B cell (primary cell): ENCODE measurements around the gene ETV3L. TPM values are rescaled to one million over a fixed set of nuclear protein-coding genes. Genes with fewer than 3 reads are reported as not detected.
"Not testable (repeated sequence)": the region's sequence is repeated elsewhere in the genome, so short reads cannot be mapped to it uniquely, and the experiment has no call there.

Experiments used
- ATAC-seq: fragments of 200-7000 bp; cut with Tn5 transposase; one replicate; pipeline ENCODE4 v1.10.0; 2021; ENCODE audit warnings: low read depth, mild to moderate bottlenecking, moderate number of reproducible peaks, moderate library complexity
- CTCF ChIA-PET: fragments of 350-600 bp; sonication (Branson Sonifier 250); formaldehyde crosslinking; loops from one replicate; lab custom pipeline; 2021; ENCODE audit warnings: antibody characterized with exemption, inconsistent platforms; lab: Charles Lee
- POLR2A ChIA-PET: fragments of 350-600 bp; sonication (Branson Sonifier 250); formaldehyde crosslinking; loops from one replicate; lab custom pipeline; 2021; ENCODE audit warnings: antibody characterized with exemption; lab: Charles Lee
- DNase-seq: peaks from one replicate; pipeline ENCODE4 v3.0.0; 2013
- H2AFZ ChIP-seq: 2 replicates; pipeline ENCODE4 v1.6.1; 2012; ENCODE audit warnings: mild to moderate bottlenecking, low read depth, low read length; ENCODE audit not compliant: insufficient read depth, poor library complexity, severe bottlenecking
- H3K27ac ChIP-seq, 2 donors: 1 replicate in 1 of 2; 2 replicates in 1 of 2; pipeline ENCODE4 v1.5.1; 2012 to 2013; ENCODE audit warnings: low read length in 2 of 2, mild to moderate bottlenecking in 2 of 2, moderate library complexity in 1 of 2
- H3K27me3 ChIP-seq, 4 experiments: fragments of 200-600 bp in 1 of 4; sonication (generic) in 1 of 4; replicated peaks in 1 of 4; 1 replicate in 2 of 4; 2 replicates in 2 of 4; pipeline versions ENCODE4 v1.6.1 to v1.7.0; 2013 to 2016; ENCODE audit warnings: low read length in 3 of 4, mild to moderate bottlenecking in 2 of 4, mixed read lengths in 1 of 4, moderate library complexity in 1 of 4; ENCODE audit not compliant: insufficient read depth in 4 of 4, control insufficient read depth in 3 of 4; ENCODE audit errors: control extremely low read depth in 1 of 4
- H3K36me3 ChIP-seq, 2 experiments: replicated peaks in 1 of 2; 1 replicate in 1 of 2; 2 replicates in 1 of 2; pipeline versions ENCODE4 v1.6.1 to v1.7.1; 2013; ENCODE audit warnings: low read length in 1 of 2; ENCODE audit not compliant: insufficient read depth in 2 of 2, control insufficient read depth in 1 of 2; ENCODE audit errors: control extremely low read depth in 1 of 2, extremely low read depth in 1 of 2
- H3K4me1 ChIP-seq, 2 donors: fragments of 200-600 bp in 1 of 2; sonication (generic) in 1 of 2; 1 replicate in 1 of 2; 2 replicates in 1 of 2; pipeline versions ENCODE4 v1.5.1 to v1.6.1; 2013 to 2017; ENCODE audit warnings: low read length in 2 of 2; ENCODE audit not compliant: control insufficient read depth in 2 of 2, insufficient read depth in 2 of 2
- H3K4me2 ChIP-seq: replicated peaks from 2 replicates; pipeline ENCODE3; 2012; ENCODE audit warnings: mild to moderate bottlenecking, low read depth, low read length; ENCODE audit not compliant: poor library complexity, severe bottlenecking
- H3K4me3 ChIP-seq, 5 experiments: fragments of 200-600 bp in 1 of 5; sonication (generic) in 1 of 5; 1 replicate in 3 of 5; 2 replicates in 2 of 5; pipeline versions ENCODE4 v1.5.1 to v1.7.0; 2011 to 2016; ENCODE audit warnings: low read length in 4 of 5, mild to moderate bottlenecking in 4 of 5, low read depth in 2 of 5, control low read depth in 1 of 5, moderate library complexity in 1 of 5; ENCODE audit not compliant: insufficient read depth in 1 of 5; ENCODE audit errors: control extremely low read depth in 1 of 5, extremely low read depth in 1 of 5
- H3K79me2 ChIP-seq: fragments of 200-600 bp; sonication (generic); one replicate; pipeline ENCODE4 v1.6.0; 2016; ENCODE audit warnings: low read length; ENCODE audit not compliant: control insufficient read depth, insufficient read depth
- H3K9ac ChIP-seq: fragments of 200-600 bp; sonication (generic); 2 replicates; pipeline ENCODE4 v1.6.1; 2017; ENCODE audit warnings: mild to moderate bottlenecking, low read length, moderate library complexity
- H3K9me3 ChIP-seq, 3 donors: one replicate each; pipeline versions ENCODE4 v1.6.1 to v1.7.1; 2013; ENCODE audit warnings: low read length in 2 of 3; ENCODE audit not compliant: control insufficient read depth in 2 of 3, insufficient read depth in 1 of 3; ENCODE audit errors: control extremely low read depth in 1 of 3
- H4K20me1 ChIP-seq: 2 replicates; pipeline ENCODE4 v1.6.0; 2012; ENCODE audit warnings: mild to moderate bottlenecking, low read length; ENCODE audit not compliant: insufficient read depth, control insufficient read depth, poor library complexity, severe bottlenecking
- H3K27ac Mint-ChIP-seq: one replicate; pipeline ENCODE4 v1.8.0; 2021; ENCODE audit warnings: mixed read lengths
- H3K27me3 Mint-ChIP-seq: one replicate; pipeline ENCODE4 v1.8.0; 2021; ENCODE audit warnings: mixed read lengths
- H3K4me1 Mint-ChIP-seq: one replicate; pipeline ENCODE4 v1.8.0; 2021; ENCODE audit warnings: mixed read lengths
- H3K4me3 Mint-ChIP-seq: one replicate; pipeline ENCODE4 v1.8.0; 2021; ENCODE audit warnings: mixed read lengths
- H3K9me3 Mint-ChIP-seq: one replicate; pipeline ENCODE4 v1.8.0; 2022; ENCODE audit warnings: mixed read lengths; ENCODE audit not compliant: insufficient read depth
- EZH2 ChIP-seq: IDR thresholded peaks from 2 replicates; pipeline ENCODE4 v1.6.1; 2012; ENCODE audit warnings: borderline replicate concordance, low read depth, mild to moderate bottlenecking, moderate library complexity, low read length; ENCODE audit not compliant: insufficient read depth, poor library complexity, severe bottlenecking
- WGBS: methylation state at CpG from one replicate; pipeline ENCODE4 v1.1.5; 2013; ENCODE audit warnings: missing lambda C conversion rate; ENCODE audit not compliant: insufficient coverage; 5-methylcytosine and 5-hydroxymethylcytosine counted together
- intact Hi-C: fragments of 100-400 bp; cut with micrococcal nuclease; formaldehyde crosslinking; loops from one replicate; pipeline ENCODE4 v1.10.0; 2022
- polyA plus RNA-seq: library from polyadenylated mRNA; depleted of rRNA; stranded (reverse); fragments of >200 nt; gene quantifications from 2 replicates; pipeline ENCODE4 v1.2.3, GENCODE V29; 2012
- total RNA-seq, 2 donors: library from RNA; stranded (reverse); fragments of 120-200 nt in 1 of 2; gene quantifications; 1 replicate in 1 of 2; 2 replicates in 1 of 2; pipeline versions ENCODE4 v1.2.3 to v1.2.4, GENCODE V29; 2013 to 2022
- TF ChIP-seq, protein P1 (sequence below): fragments of 200-600 bp; IDR thresholded peaks from one replicate; pipeline ENCODE4 v1.8.0; 2022; ENCODE audit warnings: antibody characterized with exemption, mild to moderate bottlenecking

Gene ETV3L
- total and polyA plus RNA-seq, 2 donors (not counting 1 experiment from before 2014, with no cell fraction given) = not detected

DNA sequence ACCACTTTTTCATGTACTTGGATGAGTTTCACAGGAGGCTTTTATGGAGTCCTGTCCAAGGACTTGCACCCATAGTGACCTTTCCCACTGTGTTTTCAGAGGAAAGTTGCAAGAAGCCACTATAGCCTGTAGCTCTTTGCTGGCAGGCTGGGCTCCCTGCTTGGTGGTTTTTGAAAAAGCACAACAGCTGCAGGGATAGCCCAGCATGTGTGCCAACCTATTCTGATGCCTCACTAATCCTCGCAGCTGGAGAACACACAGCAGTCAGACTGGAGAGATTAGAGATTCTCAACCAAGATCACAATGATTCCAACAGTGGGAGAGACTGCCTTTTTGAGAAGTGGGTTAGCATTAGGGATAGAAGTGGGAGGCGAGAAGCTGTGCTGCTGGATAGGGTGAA, 30.0 kb downstream of the ETV3L start:
- TF ChIP-seq, protein P1, sequence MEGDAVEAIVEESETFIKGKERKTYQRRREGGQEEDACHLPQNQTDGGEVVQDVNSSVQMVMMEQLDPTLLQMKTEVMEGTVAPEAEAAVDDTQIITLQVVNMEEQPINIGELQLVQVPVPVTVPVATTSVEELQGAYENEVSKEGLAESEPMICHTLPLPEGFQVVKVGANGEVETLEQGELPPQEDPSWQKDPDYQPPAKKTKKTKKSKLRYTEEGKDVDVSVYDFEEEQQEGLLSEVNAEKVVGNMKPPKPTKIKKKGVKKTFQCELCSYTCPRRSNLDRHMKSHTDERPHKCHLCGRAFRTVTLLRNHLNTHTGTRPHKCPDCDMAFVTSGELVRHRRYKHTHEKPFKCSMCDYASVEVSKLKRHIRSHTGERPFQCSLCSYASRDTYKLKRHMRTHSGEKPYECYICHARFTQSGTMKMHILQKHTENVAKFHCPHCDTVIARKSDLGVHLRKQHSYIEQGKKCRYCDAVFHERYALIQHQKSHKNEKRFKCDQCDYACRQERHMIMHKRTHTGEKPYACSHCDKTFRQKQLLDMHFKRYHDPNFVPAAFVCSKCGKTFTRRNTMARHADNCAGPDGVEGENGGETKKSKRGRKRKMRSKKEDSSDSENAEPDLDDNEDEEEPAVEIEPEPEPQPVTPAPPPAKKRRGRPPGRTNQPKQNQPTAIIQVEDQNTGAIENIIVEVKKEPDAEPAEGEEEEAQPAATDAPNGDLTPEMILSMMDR = no peak
- no peak for TF ChIP-seq EZH2
- Histone ChIP-seq H3K9me3 (no peaks in the 10 kb centered on the region), H3K4me2 (no peak overlapping the region), H3K79me2 (no peaks in the 10 kb centered on the region), H3K4me1 (peaks cover 0 to 4% of the 10 kb centered on the region in 2 donors), H3K27ac (no peak overlapping the region), H3K4me3 (no peak overlapping the region), H4K20me1 (no peaks in the 10 kb centered on the region), H3K27me3 (peaks cover 0 to 22% (median 9%) of the 10 kb centered on the region in 4 experiments), H3K9ac (no peak overlapping the region), H2AFZ (no peak overlapping the region), H3K36me3 (no peaks in the 10 kb centered on the region)
- Mint-ChIP-seq H3K27ac (no peak overlapping the region), H3K4me3 (no peak overlapping the region), H3K9me3 (no peaks in the 10 kb centered on the region), H3K4me1 (peaks cover 3% of the 10 kb centered on the region), H3K27me3 (peaks cover 37% of the 10 kb centered on the region)
- no peak for DNase-seq
- CTCF ChIA-PET = interaction anchor here (4.5 kb wide), 1 partner anchor 20 kb away, joined by 14 read pairs; no protein-coding TSS in a partner anchor
- WGBS = 92% methylated on average over 2 of the region's 2 CpGs
- intact Hi-C loops = no loop called here
- POLR2A ChIA-PET = no interaction called here
- no peak for ATAC-seq

DNA sequence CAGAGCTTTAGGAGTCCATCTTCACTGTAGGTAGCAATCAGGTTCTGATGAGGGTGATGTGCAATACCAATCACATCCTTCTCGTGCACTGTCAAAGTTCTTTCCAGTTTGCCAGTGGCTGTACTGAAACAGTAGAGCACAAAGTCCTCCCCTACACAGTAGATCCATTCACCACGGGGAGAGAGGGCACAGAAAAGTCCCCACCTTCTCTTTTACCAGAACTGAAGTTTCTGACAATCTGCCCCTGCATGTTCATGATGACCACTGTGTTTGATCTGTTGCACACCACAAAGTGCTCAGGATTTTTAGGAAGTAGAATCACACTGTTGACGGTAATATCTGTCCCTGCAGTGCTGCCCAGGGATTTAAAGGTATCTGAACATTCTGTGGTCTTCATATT, 40.4 kb downstream of the ETV3L start:
- POLR2A ChIA-PET, H3K36me3 ChIP-seq, H3K4me1 ChIP-seq, H3K4me2 ChIP-seq, H3K79me2 ChIP-seq, H3K27ac ChIP-seq, CTCF ChIA-PET, H3K9ac ChIP-seq, H2AFZ ChIP-seq, H3K9me3 ChIP-seq, H3K4me1 Mint-ChIP-seq, H3K4me3 ChIP-seq, DNase-seq, ATAC-seq, H3K27me3 ChIP-seq, H3K27ac Mint-ChIP-seq, H3K9me3 Mint-ChIP-seq, intact Hi-C loops, H4K20me1 ChIP-seq, H3K4me3 Mint-ChIP-seq: not testable (repeated sequence)
- WGBS = 64% methylated on average over 1 of the region's 3 CpGs
- H3K27me3 Mint-ChIP-seq = peaks cover 54% of the 10 kb centered on the region
